Measurements from ENCODE around the gene PUM1. TPM values are rescaled to one million over a fixed set of nuclear protein-coding genes. Genes with fewer than 3 reads are reported as not detected.

Gene PUM1
- total RNA-seq, 1 donor from 2014 or later: 105 TPM

DNA sequence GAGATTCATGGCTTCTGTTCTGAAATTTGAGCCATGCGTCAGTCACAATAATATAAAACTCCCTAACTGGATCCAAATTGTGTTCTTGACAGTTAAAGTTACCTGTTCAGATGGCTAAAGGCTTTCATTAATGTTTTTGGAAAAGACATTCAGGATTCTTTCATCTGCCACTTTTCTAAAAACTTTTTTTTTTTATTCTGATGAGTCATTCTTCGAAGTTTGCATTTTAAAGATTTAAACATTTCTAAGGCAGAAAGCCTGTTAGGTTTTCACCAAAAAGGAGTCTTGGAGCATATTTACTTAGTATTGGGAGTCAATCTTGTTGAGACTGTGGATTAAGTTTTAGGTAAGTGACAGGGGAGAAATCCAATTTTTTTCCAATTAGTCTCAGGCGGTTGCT lies 138.1 kb downstream of the PUM1 start:
- DNase-seq (ENCODE audit: low spot score): no peak
- Mint-ChIP-seq H3K27ac (ENCODE audit: unreplicated experiment) (no peak overlapping the region), H3K4me1 (ENCODE audit: low read depth) (peaks cover 25% of the 10 kb centered on the region), H3K36me3 (ENCODE audit: low read depth) (peaks cover 1% of the 10 kb centered on the region), H3K27me3 (ENCODE audit: low read depth) (no peaks in the 10 kb centered on the region), H3K9me3 (ENCODE audit: low read depth) (no peaks in the 10 kb centered on the region), H3K4me3 (ENCODE audit: unreplicated experiment) (no peak overlapping the region)
- TF ChIP-seq, protein P1, sequence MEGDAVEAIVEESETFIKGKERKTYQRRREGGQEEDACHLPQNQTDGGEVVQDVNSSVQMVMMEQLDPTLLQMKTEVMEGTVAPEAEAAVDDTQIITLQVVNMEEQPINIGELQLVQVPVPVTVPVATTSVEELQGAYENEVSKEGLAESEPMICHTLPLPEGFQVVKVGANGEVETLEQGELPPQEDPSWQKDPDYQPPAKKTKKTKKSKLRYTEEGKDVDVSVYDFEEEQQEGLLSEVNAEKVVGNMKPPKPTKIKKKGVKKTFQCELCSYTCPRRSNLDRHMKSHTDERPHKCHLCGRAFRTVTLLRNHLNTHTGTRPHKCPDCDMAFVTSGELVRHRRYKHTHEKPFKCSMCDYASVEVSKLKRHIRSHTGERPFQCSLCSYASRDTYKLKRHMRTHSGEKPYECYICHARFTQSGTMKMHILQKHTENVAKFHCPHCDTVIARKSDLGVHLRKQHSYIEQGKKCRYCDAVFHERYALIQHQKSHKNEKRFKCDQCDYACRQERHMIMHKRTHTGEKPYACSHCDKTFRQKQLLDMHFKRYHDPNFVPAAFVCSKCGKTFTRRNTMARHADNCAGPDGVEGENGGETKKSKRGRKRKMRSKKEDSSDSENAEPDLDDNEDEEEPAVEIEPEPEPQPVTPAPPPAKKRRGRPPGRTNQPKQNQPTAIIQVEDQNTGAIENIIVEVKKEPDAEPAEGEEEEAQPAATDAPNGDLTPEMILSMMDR (IDR thresholded peaks at IDR 0.05): no peak

DNA sequence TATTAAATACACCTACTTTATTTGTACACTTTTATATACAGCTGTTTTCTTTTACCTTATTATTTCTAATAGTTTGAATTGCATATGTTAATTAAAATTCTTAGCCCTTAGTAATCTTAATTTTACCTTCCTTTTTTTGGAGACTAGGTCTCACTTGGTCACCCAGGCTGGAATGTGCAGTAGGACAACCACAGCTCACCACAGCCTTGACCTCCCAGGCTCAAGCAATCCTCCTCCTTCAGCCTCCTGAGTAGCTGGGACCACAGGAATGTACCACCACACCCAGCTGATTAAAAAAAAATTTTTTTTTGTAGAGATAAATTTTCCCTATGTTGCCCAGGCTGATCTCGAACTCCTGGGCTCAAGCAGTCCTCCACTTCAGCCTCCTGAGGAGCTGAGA lies 141.9 kb downstream of the PUM1 start:
- Mint-ChIP-seq H3K9me3 (ENCODE audit: low read depth) (no peaks in the 10 kb centered on the region), H3K4me3 (ENCODE audit: unreplicated experiment) (no peak overlapping the region), H3K4me1 (ENCODE audit: low read depth) (peaks cover 24% of the 10 kb centered on the region), H3K27me3 (ENCODE audit: low read depth) (no peaks in the 10 kb centered on the region), H3K27ac (ENCODE audit: unreplicated experiment) (peak overlapping the region; percentile 15), H3K36me3 (ENCODE audit: low read depth) (no peaks in the 10 kb centered on the region)
- no peak for DNase-seq (ENCODE audit: low spot score)
- TF ChIP-seq, protein P1 (IDR thresholded peaks at IDR 0.05): no peak

DNA sequence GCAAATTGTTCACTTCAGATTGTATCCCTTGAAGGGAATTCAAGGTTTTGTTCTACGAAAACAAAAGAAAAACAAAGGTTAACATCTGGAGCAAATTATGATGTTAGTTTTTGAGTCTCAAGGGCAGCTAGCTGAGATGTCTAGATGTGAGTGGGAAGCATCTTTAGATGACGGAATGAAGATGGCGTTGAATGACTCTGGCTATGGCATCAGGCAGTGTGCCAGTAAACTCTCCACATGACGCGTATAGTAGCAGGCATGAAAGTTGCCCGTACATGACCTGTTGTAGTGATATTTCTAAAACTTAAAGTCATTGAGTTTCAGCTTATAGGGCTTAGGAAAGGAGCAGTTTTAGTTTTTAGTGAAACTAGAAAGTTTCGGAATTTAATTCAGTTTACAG lies 144.7 kb downstream of the PUM1 start:
- no peaks in the 10 kb centered on the region for H3K9me3 Mint-ChIP-seq (ENCODE audit: low read depth)
- H3K36me3 Mint-ChIP-seq (ENCODE audit: low read depth): no peaks in the 10 kb centered on the region
- no peak overlapping the region for H3K27ac Mint-ChIP-seq (ENCODE audit: unreplicated experiment)
- no peaks in the 10 kb centered on the region for H3K27me3 Mint-ChIP-seq (ENCODE audit: low read depth)
- H3K4me1 Mint-ChIP-seq (ENCODE audit: low read depth): peaks cover 17% of the 10 kb centered on the region
- DNase-seq (ENCODE audit: low spot score): no peak
- H3K4me3 Mint-ChIP-seq (ENCODE audit: unreplicated experiment): no peak overlapping the region
- TF ChIP-seq, protein P1 (IDR thresholded peaks at IDR 0.05): no peak

DNA sequence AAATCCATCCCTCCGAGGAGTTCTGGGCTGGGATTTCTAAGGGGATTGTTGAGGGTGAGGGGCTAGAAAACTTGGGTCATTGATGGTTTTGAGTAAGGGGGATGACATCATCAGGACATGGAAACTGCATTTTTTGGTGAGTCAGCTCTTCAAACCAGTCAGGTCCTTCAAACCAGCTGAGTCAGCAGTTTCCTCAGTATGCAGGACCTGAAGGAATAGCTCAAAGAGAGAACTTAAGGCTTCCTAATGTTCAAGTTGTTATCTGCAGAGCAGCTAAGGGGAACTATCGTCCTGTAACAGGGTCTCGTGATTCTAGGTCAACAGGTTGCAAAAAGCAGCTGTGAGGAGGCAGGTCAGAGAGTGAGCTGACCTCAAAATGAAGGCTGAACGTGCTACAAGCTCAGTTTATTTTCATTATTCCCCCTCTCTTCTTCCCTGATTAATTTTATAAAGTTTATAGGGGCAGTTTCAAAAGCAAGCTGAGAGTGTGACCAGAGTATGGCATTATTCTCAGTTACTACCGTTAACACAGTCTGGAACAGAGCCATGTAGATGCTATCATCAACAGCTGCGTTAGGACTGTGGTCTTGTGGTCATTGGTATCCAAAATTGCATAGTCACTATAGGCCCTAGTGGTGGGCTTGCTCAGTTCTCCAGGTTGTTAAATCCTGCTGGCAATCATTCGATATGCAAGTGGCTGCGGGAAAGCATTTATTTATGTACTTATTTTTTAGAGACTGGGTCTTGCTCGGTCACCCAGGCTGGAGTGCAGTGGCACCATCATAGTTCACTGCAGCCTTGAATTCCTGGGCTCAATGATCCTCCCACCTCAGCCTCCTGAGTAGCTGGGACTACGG lies 146.3 kb downstream of the PUM1 start:
- no peak overlapping the region for H3K27ac Mint-ChIP-seq (ENCODE audit: unreplicated experiment)
- no peaks in the 10 kb centered on the region for H3K9me3 Mint-ChIP-seq (ENCODE audit: low read depth)
- no peaks in the 10 kb centered on the region for H3K27me3 Mint-ChIP-seq (ENCODE audit: low read depth)
- H3K36me3 Mint-ChIP-seq (ENCODE audit: low read depth): no peaks in the 10 kb centered on the region
- no peak overlapping the region for H3K4me3 Mint-ChIP-seq (ENCODE audit: unreplicated experiment)
- DNase-seq (ENCODE audit: low spot score): no peak
- TF ChIP-seq, protein P1 (IDR thresholded peaks at IDR 0.05): no peak
- H3K4me1 Mint-ChIP-seq (ENCODE audit: low read depth): peaks cover 17% of the 10 kb centered on the region

DNA sequence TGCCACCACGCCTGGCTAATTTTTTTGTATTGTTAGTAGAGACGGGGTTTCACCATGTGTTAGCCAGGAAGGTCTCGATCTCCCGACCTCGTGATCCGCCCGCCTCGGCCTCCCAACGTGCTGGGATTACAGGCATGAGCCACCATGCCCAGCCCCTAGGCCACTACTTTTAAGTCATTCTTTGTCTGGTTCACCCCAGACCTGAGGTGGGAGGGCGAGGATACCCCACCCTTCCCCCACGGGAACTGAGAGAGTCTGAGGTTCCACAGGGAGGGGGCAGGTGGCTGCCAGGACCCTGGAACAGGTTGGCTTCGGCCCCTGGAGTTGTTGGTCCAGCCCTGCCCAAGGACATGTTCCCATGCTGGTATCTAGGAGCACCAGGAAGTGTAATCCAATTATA lies 149.2 kb downstream of the PUM1 start:
- H3K27ac Mint-ChIP-seq (ENCODE audit: unreplicated experiment): no peak overlapping the region
- H3K27me3 Mint-ChIP-seq (ENCODE audit: low read depth): no peaks in the 10 kb centered on the region
- peak; percentile 66 for DNase-seq (ENCODE audit: low spot score)
- no peaks in the 10 kb centered on the region for H3K9me3 Mint-ChIP-seq (ENCODE audit: low read depth)
- peaks cover 12% of the 10 kb centered on the region for H3K4me1 Mint-ChIP-seq (ENCODE audit: low read depth)
- H3K36me3 Mint-ChIP-seq (ENCODE audit: low read depth): no peaks in the 10 kb centered on the region
- TF ChIP-seq, protein P1 (IDR thresholded peaks at IDR 0.05): no peak
- H3K4me3 Mint-ChIP-seq (ENCODE audit: unreplicated experiment): no peak overlapping the region

Measured in chondrocyte (in vitro differentiated cells).